Uterus (tissue), 2 donors: ENCODE measurements around the gene IFNA13.

Experiments
- POLR2A ChIP-seq, 2 donors: fragments of 450-650 bp; IDR thresholded peaks; one replicate each; pipeline ENCODE4 v1.6.1; 2016; ENCODE audit warnings: antibody characterized with exemption in 2 of 2, mild to moderate bottlenecking in 1 of 2, moderate library complexity in 1 of 2
- TF ChIP-seq, protein P1 (sequence below), 4 experiments: fragments of 200-600 bp in 2 of 4; fragments of 450-650 bp in 2 of 4; sonication (generic) in 2 of 4; IDR thresholded peaks; one replicate each; pipeline ENCODE4 v1.5.1; 2016 to 2019; ENCODE audit warnings: antibody characterized with exemption in 4 of 4, mild to moderate bottlenecking in 2 of 4, moderate library complexity in 1 of 4

DNA sequence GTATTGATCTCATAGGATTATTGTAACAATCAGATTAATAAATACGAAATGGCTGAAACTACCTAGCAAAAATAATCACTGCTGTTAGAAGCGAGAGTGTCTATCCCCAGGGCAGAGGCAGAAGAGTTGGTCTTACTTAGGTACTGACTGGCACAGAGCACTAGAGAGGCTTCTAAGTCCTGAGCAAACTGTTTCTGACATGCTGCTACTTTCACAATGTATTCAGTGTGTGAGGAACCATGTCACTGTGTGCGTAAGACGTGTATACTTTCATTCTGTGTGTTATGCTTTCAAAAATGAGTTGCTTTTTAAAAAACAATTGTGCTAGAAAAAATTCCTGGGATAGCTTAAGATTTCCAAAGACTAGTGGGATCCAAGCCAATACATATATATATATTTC lies 27.1 kb downstream of the IFNA13 start:
- TF ChIP-seq, protein P1, sequence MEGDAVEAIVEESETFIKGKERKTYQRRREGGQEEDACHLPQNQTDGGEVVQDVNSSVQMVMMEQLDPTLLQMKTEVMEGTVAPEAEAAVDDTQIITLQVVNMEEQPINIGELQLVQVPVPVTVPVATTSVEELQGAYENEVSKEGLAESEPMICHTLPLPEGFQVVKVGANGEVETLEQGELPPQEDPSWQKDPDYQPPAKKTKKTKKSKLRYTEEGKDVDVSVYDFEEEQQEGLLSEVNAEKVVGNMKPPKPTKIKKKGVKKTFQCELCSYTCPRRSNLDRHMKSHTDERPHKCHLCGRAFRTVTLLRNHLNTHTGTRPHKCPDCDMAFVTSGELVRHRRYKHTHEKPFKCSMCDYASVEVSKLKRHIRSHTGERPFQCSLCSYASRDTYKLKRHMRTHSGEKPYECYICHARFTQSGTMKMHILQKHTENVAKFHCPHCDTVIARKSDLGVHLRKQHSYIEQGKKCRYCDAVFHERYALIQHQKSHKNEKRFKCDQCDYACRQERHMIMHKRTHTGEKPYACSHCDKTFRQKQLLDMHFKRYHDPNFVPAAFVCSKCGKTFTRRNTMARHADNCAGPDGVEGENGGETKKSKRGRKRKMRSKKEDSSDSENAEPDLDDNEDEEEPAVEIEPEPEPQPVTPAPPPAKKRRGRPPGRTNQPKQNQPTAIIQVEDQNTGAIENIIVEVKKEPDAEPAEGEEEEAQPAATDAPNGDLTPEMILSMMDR (IDR thresholded peaks at IDR 0.05) = no peak
- no peak for TF ChIP-seq POLR2A (IDR thresholded peaks at IDR 0.05)
